IPS-15b (cell line): ENCODE data around the gene N4BP2L2.
A peak's percentile ranks its signal among the peaks of the same experiment; 100 is the strongest.

Experiments used
- H3K27me3 ChIP-seq: one replicate; pipeline ENCODE4 v1.6.1; 2013; ENCODE audit warnings: low read length; ENCODE audit not compliant: control insufficient read depth, insufficient read depth
- H3K36me3 ChIP-seq: one replicate; pipeline ENCODE4 v1.6.1; 2013; ENCODE audit warnings: low read length; ENCODE audit not compliant: control insufficient read depth, insufficient read depth
- H3K4me1 ChIP-seq: one replicate; pipeline ENCODE4 v1.6.1; 2013; ENCODE audit warnings: mild to moderate bottlenecking, low read length; ENCODE audit not compliant: control insufficient read depth, insufficient read depth
- H3K4me3 ChIP-seq: one replicate; pipeline ENCODE4 v1.5.1; 2013; ENCODE audit warnings: low read depth, low read length
- H3K9ac ChIP-seq: one replicate; pipeline ENCODE4 v1.6.1; 2013; ENCODE audit warnings: low read depth, mild to moderate bottlenecking, low read length
- H3K9me3 ChIP-seq: one replicate; pipeline ENCODE4 v1.6.1; 2013; ENCODE audit warnings: mild to moderate bottlenecking, low read length; ENCODE audit not compliant: control insufficient read depth, insufficient read depth

The N4BP2L2 gene

DNA sequence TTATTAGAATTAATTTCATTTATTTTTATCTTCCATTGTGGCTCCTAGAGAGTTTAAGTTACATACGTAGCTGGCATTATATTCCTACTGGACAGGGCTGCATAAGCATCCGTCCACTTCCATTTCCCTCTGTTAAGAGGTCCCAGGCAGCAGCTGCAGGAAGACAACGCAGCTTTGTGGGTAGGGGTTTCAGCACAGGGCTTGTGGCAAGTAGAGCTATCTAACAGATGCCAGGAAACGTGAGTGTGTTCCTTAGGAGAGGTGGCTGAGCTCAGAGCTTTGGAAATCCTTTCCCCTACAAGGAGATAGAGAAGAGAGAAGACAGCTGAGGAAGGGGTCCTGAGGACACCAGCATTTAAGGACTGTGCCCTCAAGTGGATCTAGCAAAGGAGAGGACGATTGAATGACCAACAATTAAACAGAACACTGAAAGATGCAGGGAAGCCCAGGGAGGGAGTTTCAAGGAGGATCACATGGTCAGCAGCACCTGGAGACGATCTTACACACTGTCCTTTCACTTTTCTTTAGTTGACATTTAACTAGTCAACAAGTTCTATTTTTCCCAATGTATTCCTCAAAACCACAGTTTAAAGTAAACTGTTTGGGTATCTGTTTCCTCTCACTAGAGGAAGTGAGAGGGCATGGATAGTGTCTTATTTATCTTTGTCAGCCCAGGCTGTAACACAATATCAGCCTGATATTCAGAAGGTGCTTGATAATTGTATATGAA is 108.4 kb downstream of the N4BP2L2 start:
- no peak overlapping the region for H3K9ac ChIP-seq
- H3K36me3 ChIP-seq, result no peaks in the 10 kb centered on the region
- H3K4me1 ChIP-seq, result peaks cover 9% of the 10 kb centered on the region
- no peak overlapping the region for H3K4me3 ChIP-seq
- H3K27me3 ChIP-seq, result peaks cover 17% of the 10 kb centered on the region
- no peaks in the 10 kb centered on the region for H3K9me3 ChIP-seq

DNA sequence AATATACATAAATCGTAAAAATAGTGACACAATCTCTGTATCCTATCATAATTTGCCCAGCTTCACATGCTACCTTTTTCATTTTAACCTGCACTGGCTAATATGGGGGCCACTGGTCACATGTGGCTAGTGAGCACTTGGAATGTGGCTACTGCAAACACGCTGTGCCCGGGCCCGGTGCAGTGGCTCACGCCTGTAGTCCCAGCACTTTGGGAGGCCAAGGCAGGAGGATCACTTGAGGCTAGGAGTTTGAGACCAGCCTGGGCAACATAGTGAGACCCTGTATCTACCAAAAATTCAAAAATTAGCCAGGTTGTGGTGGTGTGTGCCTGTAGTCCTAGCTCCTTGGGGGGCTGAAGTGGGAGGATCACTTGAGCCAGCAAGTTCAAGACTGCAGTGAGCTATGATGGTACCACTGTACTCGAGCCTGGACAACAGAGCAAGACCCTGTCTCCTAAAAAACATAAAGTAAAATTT is 109.1 kb downstream of the N4BP2L2 start:
- Histone ChIP-seq H3K4me1 (peaks cover 9% of the 10 kb centered on the region), H3K27me3 (peaks cover 18% of the 10 kb centered on the region), H3K9me3 (no peaks in the 10 kb centered on the region), H3K36me3 (no peaks in the 10 kb centered on the region), H3K4me3 (no peak overlapping the region), H3K9ac (no peak overlapping the region)

DNA sequence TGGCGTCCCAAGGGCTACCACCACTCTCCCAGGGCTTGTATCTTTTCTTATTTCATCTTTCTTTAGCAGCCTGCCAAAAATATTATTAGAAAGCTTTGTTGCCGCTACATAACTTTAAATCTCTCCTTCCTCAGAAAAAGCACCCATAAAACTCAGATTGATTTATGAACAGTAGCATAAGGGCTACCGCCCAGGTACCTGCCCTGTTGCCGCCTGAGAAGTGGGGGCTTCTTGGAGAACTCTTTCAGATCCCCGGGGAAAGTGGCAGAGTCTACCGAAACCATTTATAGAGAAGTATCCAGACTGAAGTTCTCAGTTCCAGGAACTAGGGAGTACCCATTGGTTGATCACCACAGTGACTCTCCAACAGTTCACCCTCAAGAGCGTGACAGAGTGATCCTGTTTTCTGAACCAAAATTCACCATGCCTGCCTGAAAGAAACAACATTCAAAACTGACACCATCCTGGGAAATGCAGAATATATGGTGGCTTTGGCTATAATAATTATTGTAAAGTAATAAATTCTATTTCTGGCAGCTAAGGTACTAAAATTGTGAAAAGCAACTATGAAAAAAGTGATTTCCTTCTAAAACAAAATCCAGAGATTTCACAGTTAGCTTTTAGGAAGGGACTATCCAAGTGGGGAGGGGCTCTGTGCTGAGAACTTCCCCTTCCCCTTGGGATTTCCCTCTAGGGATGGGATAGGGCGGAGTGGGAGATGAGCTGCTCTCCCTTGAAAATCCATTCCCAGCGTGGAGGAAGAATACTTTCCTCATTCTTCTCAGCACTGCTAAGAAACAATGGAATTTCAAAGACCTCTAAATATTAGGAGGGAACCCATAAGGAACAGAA is 109.8 kb downstream of the N4BP2L2 start:
- H3K4me1 ChIP-seq, result peaks cover 9% of the 10 kb centered on the region
- H3K4me3 ChIP-seq, result peak overlapping the region; percentile 71
- H3K27me3 ChIP-seq, result peaks cover 18% of the 10 kb centered on the region
- no peaks in the 10 kb centered on the region for H3K9me3 ChIP-seq
- H3K36me3 ChIP-seq, result no peaks in the 10 kb centered on the region
- peak overlapping the region; percentile 41 for H3K9ac ChIP-seq

DNA sequence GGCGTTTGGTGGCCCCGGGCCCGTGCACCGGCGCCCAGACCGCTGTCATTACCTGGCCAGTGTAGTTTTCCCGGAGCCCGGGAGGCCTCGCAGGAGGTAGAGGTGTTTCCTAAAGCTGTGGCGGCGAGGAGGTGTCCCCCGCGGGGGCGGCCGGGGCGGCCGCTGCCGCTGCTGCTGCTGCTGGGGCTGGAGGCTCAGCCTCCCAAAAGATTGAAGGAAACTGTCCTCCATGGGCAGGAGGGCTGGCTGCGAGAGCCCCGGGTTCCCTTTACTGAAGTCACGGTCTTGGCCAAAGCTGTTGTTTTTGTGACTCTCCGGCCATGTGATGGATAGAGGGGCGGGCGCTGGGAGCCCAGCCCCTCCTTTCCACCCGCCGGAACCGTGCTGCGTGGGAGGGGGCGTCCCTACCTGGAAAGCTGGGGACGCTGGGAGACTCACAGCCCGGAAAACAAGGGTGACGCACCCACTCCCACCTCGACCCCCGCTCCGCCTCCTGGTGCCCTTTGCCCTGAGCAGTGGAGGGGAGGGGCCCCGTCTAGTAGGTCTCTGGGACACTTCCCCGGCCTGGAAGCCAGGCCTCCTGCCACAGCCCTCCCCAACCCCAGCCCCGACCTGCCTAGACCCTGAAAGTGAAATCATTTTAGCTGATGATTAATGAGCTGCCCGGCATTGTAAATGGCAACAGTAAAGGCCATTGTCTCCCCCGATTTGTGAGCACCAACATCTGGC is 110.6 kb downstream of the N4BP2L2 start, which contains the start of gene N4BP2L1:
N4BP2L1 (minus strand) TSS at position 279 of the 729 bp plus-strand sequence; CDS start at position 231, 48 bp downstream.
- peaks cover 18% of the 10 kb centered on the region for H3K27me3 ChIP-seq
- H3K4me1 ChIP-seq, result peaks cover 9% of the 10 kb centered on the region
- peak within 1 kb of the TSS; percentile 71 for H3K4me3 ChIP-seq
- no peaks in the 10 kb centered on the region for H3K9me3 ChIP-seq
- no peaks in the 10 kb centered on the region for H3K36me3 ChIP-seq
- H3K9ac ChIP-seq, result peak within 1 kb of the TSS; percentile 41

DNA sequence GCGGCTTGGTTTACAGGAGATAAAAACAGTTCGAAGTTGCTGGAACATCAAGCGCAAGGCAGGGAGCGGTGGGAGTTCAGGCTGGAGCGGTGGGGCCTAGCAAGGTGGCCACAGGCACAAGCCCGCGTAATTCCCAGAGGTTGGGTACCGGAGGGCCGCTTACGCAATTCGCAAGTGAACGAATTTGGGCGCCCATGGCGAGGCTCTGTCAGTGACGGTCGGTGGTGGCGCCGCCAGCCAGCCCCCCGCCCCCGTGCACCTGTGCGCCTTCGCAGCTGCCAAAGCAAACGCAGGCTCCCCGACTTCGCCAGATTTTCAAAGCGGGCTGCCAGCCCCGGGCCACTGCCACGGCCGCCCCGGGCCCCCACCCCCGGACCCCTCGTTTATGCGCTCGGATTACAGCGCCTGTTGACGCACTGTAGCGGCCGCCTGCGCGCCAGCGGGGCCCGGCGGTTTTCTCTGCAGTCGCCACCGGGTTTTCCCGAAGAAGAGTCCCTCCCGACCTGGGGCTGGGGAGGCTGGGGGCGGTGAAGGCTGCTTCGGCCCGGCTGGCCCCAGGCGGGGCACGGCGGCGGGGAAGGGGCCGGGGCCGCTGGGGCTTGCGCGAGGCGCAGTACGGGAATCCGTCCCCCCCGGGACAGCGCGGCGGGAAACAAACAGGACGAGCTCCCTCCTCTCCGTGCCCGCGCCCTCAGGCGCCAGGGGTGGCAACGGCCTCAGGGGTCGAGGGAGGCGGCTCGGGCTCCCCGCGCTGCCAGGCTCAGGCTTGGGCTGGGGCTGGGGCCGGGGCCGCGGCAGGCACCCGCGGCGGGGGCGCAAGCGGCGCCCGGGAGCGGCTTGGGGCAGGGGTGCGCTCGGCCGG is 111.4 kb downstream of the N4BP2L2 start:
- H3K4me1 ChIP-seq, result peaks cover 9% of the 10 kb centered on the region
- peak overlapping the region; percentile 54 for H3K9ac ChIP-seq
- peak overlapping the region; percentile 71 for H3K4me3 ChIP-seq
- peaks cover 18% of the 10 kb centered on the region for H3K27me3 ChIP-seq
- no peaks in the 10 kb centered on the region for H3K9me3 ChIP-seq
- no peaks in the 10 kb centered on the region for H3K36me3 ChIP-seq

DNA sequence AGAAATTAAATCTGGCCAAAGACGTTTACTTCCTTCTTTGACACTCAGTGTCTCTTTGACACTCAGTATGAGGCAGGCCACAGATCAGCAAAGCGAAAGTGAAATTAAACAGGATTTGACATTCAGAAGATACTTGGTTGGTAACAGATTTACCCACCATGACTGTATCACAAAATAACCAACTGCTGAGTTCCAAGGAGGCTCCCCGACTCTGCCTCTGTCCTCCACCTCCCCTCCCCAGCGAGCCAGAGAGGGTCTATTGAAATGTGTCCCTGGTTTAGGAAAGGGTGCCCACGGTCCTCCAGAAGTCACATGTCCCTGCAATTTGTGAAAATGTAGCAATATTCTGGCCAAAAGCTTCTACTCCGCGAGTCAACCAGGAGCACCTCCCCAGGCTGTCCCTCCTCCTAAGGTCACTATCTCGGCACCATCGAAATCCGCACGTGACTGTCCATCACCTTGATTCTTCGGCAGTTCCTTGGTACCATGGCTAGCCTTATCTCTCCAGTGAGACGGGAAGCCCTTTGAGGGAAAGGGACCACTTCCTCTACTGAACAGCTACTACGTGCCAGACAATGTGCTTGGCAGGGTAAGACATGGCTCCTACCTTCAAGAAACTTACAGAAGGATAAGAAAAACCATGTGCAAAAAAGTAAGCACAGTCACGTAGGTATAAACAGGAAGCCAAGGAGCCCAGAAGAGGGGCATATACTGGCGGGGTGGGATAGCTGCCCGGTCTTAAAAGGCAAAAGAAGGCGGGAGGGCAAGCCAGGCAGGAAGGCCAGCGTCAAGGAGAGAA is 112.2 kb downstream of the N4BP2L2 start:
- no peaks in the 10 kb centered on the region for H3K9me3 ChIP-seq
- peaks cover 9% of the 10 kb centered on the region for H3K4me1 ChIP-seq
- H3K4me3 ChIP-seq, result peak overlapping the region; percentile 71
- H3K27me3 ChIP-seq, result peaks cover 18% of the 10 kb centered on the region
- peak overlapping the region; percentile 54 for H3K9ac ChIP-seq
- no peaks in the 10 kb centered on the region for H3K36me3 ChIP-seq

DNA sequence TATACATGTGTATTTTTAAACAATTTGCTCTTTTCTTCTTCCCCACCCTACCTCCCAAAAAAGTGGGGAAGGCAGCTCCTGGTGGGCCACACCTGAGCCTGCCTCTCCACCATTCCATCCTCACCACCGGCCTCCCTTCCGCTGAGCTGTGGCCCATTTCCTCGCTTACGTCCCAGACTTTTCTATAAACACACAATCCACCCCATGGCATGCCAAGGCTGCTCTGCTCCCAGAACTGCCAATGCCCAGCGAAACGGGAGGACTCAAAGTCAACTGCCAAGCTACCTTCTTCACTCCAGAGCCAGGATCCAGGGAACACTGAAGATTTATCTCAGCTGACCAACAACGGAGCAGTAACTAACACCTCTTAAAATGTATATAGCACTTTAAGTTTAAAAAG is 113.4 kb downstream of the N4BP2L2 start:
- Histone ChIP-seq H3K27me3 (peaks cover 18% of the 10 kb centered on the region), H3K36me3 (no peaks in the 10 kb centered on the region), H3K4me1 (peaks cover 9% of the 10 kb centered on the region), H3K4me3 (no peak overlapping the region), H3K9ac (no peak overlapping the region), H3K9me3 (no peaks in the 10 kb centered on the region)

DNA sequence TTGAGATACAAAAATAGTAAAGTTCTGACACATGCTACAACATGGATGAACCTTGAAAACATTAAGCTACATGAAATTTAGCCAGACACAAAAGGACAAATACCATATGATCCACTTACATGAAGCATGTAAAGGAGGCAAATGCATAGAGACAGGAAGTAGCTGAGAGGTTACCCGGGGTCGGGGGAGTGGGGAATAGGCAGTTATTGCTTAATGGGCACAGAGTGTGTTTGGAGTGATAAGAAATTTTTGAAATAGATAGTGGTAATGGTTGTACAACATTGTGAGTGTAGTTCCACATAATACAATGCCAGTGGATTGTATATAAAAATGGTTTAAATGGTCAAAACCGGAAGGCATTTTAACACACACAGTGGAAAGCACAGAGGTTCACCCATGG is 115.0 kb downstream of the N4BP2L2 start:
- Histone ChIP-seq H3K9me3 (no peaks in the 10 kb centered on the region), H3K9ac (no peak overlapping the region)

DNA sequence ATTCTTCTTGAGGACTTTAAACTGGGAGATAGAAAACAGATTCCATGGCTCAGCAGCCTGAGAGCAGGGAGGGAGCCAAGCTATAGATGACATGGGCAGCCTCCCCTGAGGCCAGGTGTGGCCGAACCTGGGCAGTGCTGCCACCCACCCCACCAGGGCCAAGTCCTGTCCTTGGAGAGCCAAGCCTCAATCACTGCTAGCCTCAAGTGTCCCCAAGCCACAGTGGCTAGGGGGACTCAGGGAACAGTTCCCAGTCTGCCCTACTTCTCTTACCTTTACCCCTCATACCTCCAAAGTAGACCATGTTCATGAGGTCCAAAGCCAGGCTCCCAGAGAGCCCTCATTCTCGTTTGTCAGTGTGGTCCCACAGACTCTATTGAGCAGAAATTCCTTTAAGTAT is 118.7 kb downstream of the N4BP2L2 start:
- no peak overlapping the region for H3K4me3 ChIP-seq
- H3K36me3 ChIP-seq, result no peaks in the 10 kb centered on the region
- no peaks in the 10 kb centered on the region for H3K4me1 ChIP-seq
- no peaks in the 10 kb centered on the region for H3K27me3 ChIP-seq
- no peak overlapping the region for H3K9ac ChIP-seq
- H3K9me3 ChIP-seq, result no peaks in the 10 kb centered on the region

More for the DNA sequence above, 115.0 kb downstream of the N4BP2L2 start:
- no peaks in the 10 kb centered on the region for H3K36me3 ChIP-seq
- H3K27me3 ChIP-seq, result peaks cover 18% of the 10 kb centered on the region
- peaks cover 9% of the 10 kb centered on the region for H3K4me1 ChIP-seq
- H3K4me3 ChIP-seq, result no peak overlapping the region

DNA sequence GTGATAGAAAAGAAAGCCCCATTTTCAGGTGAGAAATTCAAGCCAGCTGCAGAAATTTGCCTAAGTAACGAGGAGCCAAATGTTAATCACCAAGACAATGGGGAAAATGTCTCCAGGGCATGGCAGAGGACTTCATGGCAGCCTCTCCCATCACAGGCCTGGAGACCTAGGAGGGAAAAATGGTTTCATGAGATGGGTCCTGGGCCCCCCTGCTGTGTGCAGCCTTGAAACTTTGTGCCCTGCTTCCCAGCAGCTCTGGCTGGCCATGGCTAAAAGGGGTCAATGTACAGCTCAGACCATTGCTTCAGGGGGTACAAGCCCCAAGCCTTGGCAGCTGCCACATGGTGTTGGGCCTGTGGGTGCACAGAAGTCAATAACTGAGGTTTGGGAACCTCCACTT is 120.6 kb downstream of the N4BP2L2 start:
- Histone ChIP-seq H3K4me3 (no peak overlapping the region), H3K27me3 (no peaks in the 10 kb centered on the region), H3K9ac (no peak overlapping the region), H3K36me3 (no peaks in the 10 kb centered on the region), H3K4me1 (no peaks in the 10 kb centered on the region), H3K9me3 (no peaks in the 10 kb centered on the region)
